ENCODE data around the gene TCP10L.

- TF ChIP-seq CTCF (IDR thresholded peaks at IDR 0.05; ENCODE audit: insufficient read depth, low read length) (no peak), REST (IDR thresholded peaks at IDR 0.05; ENCODE audit: insufficient replicate concordance, low read depth) (no peak), GABPA (IDR thresholded peaks at IDR 0.05; ENCODE audit: low read depth) (no peak)
Observed at GRCh38 chr21:32599526-32599925, 14.2 kb upstream of the TCP10L start.
